Kidney epithelial cell (primary cell): ENCODE data around the gene KRT80. TPM values are rescaled to one million over a fixed set of nuclear protein-coding genes. Genes with fewer than 3 reads are reported as not detected.

Experiments used
- DNase-seq: peaks from one replicate; pipeline ENCODE4 v3.0.0-alpha.2; 2010; ENCODE audit warnings: low read depth
- H3K27me3 ChIP-seq: 2 replicates; pipeline ENCODE4 v1.6.0; 2011; ENCODE audit warnings: low read length; ENCODE audit not compliant: control insufficient read depth, insufficient read depth
- H3K36me3 ChIP-seq: 2 replicates; pipeline ENCODE4 v1.5.1; 2011; ENCODE audit warnings: low read length; ENCODE audit not compliant: control insufficient read depth, insufficient read depth
- H3K4me3 ChIP-seq: 2 replicates; pipeline ENCODE4 v1.5.1; 2011; ENCODE audit warnings: low read depth, mild to moderate bottlenecking, control low read depth, low read length
- CTCF ChIP-seq: IDR thresholded peaks from 2 replicates; pipeline ENCODE4 v1.5.1; 2011; ENCODE audit warnings: mild to moderate bottlenecking, moderate library complexity, low read length, control low read depth, inconsistent platforms; ENCODE audit not compliant: insufficient read depth, poor library complexity, severe bottlenecking
- total RNA-seq: library from RNA; depleted of rRNA; stranded (reverse); fragments of >200 nt; gene quantifications from 2 replicates; pipeline ENCODE4 v1.2.3, GENCODE V29; 2015

The KRT80 gene
- total RNA-seq, 1 donor from 2014 or later = 19.4 TPM

- no peak for DNase-seq
- Histone ChIP-seq H3K27me3 (peaks cover 15% of the 10 kb centered on the region), H3K4me3 (no peak overlapping the region), H3K36me3 (no peaks in the 10 kb centered on the region)
- no peak for TF ChIP-seq CTCF
Observed at GRCh38 chr12:52229836-52230343, 38.1 kb upstream of the KRT80 start.

- no peak overlapping the region for H3K4me3 ChIP-seq
- TF ChIP-seq CTCF = no peak
- H3K36me3 ChIP-seq = no peaks in the 10 kb centered on the region
- DNase-seq = no peak
- peaks cover 15% of the 10 kb centered on the region for H3K27me3 ChIP-seq
Observed at GRCh38 chr12:52228931-52229330, 37.1 kb upstream of the KRT80 start.

- TF ChIP-seq CTCF = no peak
- H3K27me3 ChIP-seq = peaks cover 11% of the 10 kb centered on the region
- no peak for DNase-seq
- no peaks in the 10 kb centered on the region for H3K36me3 ChIP-seq
- H3K4me3 ChIP-seq = no peak overlapping the region
Observed at GRCh38 chr12:52228366-52228765, 36.6 kb upstream of the KRT80 start.

- Histone ChIP-seq H3K4me3 (no peak overlapping the region), H3K36me3 (no peaks in the 10 kb centered on the region), H3K27me3 (peaks cover 5% of the 10 kb centered on the region)
- DNase-seq = no peak
- no peak for TF ChIP-seq CTCF
Observed at GRCh38 chr12:52227606-52228166, 35.9 kb upstream of the KRT80 start.

- no peak for TF ChIP-seq CTCF
- DNase-seq = no peak
- no peaks in the 10 kb centered on the region for H3K27me3 ChIP-seq
- no peaks in the 10 kb centered on the region for H3K36me3 ChIP-seq
- no peak overlapping the region for H3K4me3 ChIP-seq
Observed at GRCh38 chr12:52226446-52226845, 34.6 kb upstream of the KRT80 start.

GRCh38 chr12:52225752-52226151 lies 33.9 kb upstream of the KRT80 start:
- DNase-seq = no peak
- Histone ChIP-seq H3K4me3 (no peak overlapping the region), H3K27me3 (no peaks in the 10 kb centered on the region), H3K36me3 (no peaks in the 10 kb centered on the region)
- TF ChIP-seq CTCF = no peak
